ENCODE measurements around the gene SH3PXD2A. TPM values are rescaled to one million over a fixed set of nuclear protein-coding genes. Genes with fewer than 3 reads are reported as not detected.

SH3PXD2A gene
- total RNA-seq, 1 donor from 2014 or later, result 2.3 TPM

GRCh38 chr10:103692952-103693811 is 162.2 kb downstream of the SH3PXD2A start:
- Histone ChIP-seq H2AFZ (replicated peaks) (peak overlapping the region; percentile 89), H3K27ac (no peak overlapping the region), H3K9me3 (ENCODE audit: low read depth) (no peaks in the 10 kb centered on the region), H3K27me3 (peaks cover 65% of the 10 kb centered on the region), H3K4me3 (peak overlapping the region; percentile 65), H3K4me2 (peak overlapping the region; percentile 100), H3F3A (ENCODE audit: low read depth) (peaks cover 20% of the 10 kb centered on the region), H3K36me3 (no peaks in the 10 kb centered on the region), H3K79me2 (ENCODE audit: low read depth) (no peaks in the 10 kb centered on the region), H3K4me1 (peaks cover 14% of the 10 kb centered on the region), H4K20me1 (ENCODE audit: low read depth) (peaks cover 8% of the 10 kb centered on the region), H3K9ac (no peak overlapping the region)
- no peaks in the 10 kb centered on the region for H3K9me3 Mint-ChIP-seq
- TF ChIP-seq EZH2 (IDR thresholded peaks at IDR 0.05) (no peak), EZH2phosphoT487 (IDR thresholded peaks at IDR 0.05) (peak; percentile 39), CTCF (IDR thresholded peaks at IDR 0.05) (no peak)
- no peak overlapping the region for H3K27ac Mint-ChIP-seq
- H3K4me1 Mint-ChIP-seq, result peaks cover 22% of the 10 kb centered on the region
- H3K4me3 Mint-ChIP-seq, result peak overlapping the region; percentile 81
- peak; percentile 75 for DNase-seq (ENCODE audit: low spot score)
- peaks cover 36% of the 10 kb centered on the region for H3K27me3 Mint-ChIP-seq (ENCODE audit: insufficient read depth, low read depth)
- H3K36me3 Mint-ChIP-seq, result no peaks in the 10 kb centered on the region

- peak overlapping the region; percentile 89 for H2AFZ ChIP-seq (replicated peaks)
- peak; percentile 62 for DNase-seq (ENCODE audit: low spot score)
- peaks cover 35% of the 10 kb centered on the region for H3K27me3 Mint-ChIP-seq (ENCODE audit: insufficient read depth, low read depth)
These were observed 162.9 kb downstream of the SH3PXD2A start for GRCh38 chr10:103692436-103692951.

GRCh38 chr10:103691723-103692435 is 163.5 kb downstream of the SH3PXD2A start:
- Histone ChIP-seq H3F3A (ENCODE audit: low read depth) (peaks cover 20% of the 10 kb centered on the region), H3K9me3 (ENCODE audit: low read depth) (no peaks in the 10 kb centered on the region), H3K9ac (no peak overlapping the region), H3K36me3 (no peaks in the 10 kb centered on the region), H3K4me3 (peak overlapping the region; percentile 65), H3K4me1 (peaks cover 13% of the 10 kb centered on the region), H3K79me2 (ENCODE audit: low read depth) (no peaks in the 10 kb centered on the region), H3K4me2 (peak overlapping the region; percentile 100), H2AFZ (replicated peaks) (no peak overlapping the region), H3K27ac (no peak overlapping the region), H4K20me1 (ENCODE audit: low read depth) (peaks cover 8% of the 10 kb centered on the region), H3K27me3 (peaks cover 65% of the 10 kb centered on the region)
- no peaks in the 10 kb centered on the region for H3K9me3 Mint-ChIP-seq
- peak overlapping the region; percentile 76 for H3K4me3 Mint-ChIP-seq
- H3K27me3 Mint-ChIP-seq (ENCODE audit: insufficient read depth, low read depth), result peaks cover 35% of the 10 kb centered on the region
- peaks cover 23% of the 10 kb centered on the region for H3K4me1 Mint-ChIP-seq
- DNase-seq (ENCODE audit: low spot score), result peak; percentile 60
- no peak overlapping the region for H3K27ac Mint-ChIP-seq
- TF ChIP-seq EZH2phosphoT487 (IDR thresholded peaks at IDR 0.05) (no peak), EZH2 (IDR thresholded peaks at IDR 0.05) (no peak), CTCF (IDR thresholded peaks at IDR 0.05) (no peak)
- H3K36me3 Mint-ChIP-seq, result no peaks in the 10 kb centered on the region

More at GRCh38 chr10:103692436-103692951, 162.9 kb downstream of the SH3PXD2A start:
- Histone ChIP-seq H3K9ac (no peak overlapping the region), H3K27me3 (peaks cover 65% of the 10 kb centered on the region), H3K36me3 (no peaks in the 10 kb centered on the region), H3K9me3 (ENCODE audit: low read depth) (no peaks in the 10 kb centered on the region), H3K27ac (no peak overlapping the region), H3K4me1 (peaks cover 14% of the 10 kb centered on the region), H3K79me2 (ENCODE audit: low read depth) (no peaks in the 10 kb centered on the region), H3K4me2 (peak overlapping the region; percentile 100), H3K4me3 (peak overlapping the region; percentile 65), H3F3A (ENCODE audit: low read depth) (peaks cover 20% of the 10 kb centered on the region), H4K20me1 (ENCODE audit: low read depth) (peaks cover 8% of the 10 kb centered on the region)
- no peak overlapping the region for H3K27ac Mint-ChIP-seq
- peaks cover 23% of the 10 kb centered on the region for H3K4me1 Mint-ChIP-seq
- peak overlapping the region; percentile 76 for H3K4me3 Mint-ChIP-seq
- H3K9me3 Mint-ChIP-seq, result no peaks in the 10 kb centered on the region
- no peak for TF ChIP-seq EZH2phosphoT487 (IDR thresholded peaks at IDR 0.05)
- no peak for TF ChIP-seq EZH2 (IDR thresholded peaks at IDR 0.05)
- no peak for TF ChIP-seq CTCF (IDR thresholded peaks at IDR 0.05)
- no peaks in the 10 kb centered on the region for H3K36me3 Mint-ChIP-seq

Measured in neural progenitor cell (in vitro differentiated cells).